ENCODE data around the gene SLC25A17.
"Not testable (repeated sequence)": the region's sequence is repeated elsewhere in the genome, so short reads cannot be mapped to it uniquely, and the experiment has no call there.

SLC25A17 gene

DNA sequence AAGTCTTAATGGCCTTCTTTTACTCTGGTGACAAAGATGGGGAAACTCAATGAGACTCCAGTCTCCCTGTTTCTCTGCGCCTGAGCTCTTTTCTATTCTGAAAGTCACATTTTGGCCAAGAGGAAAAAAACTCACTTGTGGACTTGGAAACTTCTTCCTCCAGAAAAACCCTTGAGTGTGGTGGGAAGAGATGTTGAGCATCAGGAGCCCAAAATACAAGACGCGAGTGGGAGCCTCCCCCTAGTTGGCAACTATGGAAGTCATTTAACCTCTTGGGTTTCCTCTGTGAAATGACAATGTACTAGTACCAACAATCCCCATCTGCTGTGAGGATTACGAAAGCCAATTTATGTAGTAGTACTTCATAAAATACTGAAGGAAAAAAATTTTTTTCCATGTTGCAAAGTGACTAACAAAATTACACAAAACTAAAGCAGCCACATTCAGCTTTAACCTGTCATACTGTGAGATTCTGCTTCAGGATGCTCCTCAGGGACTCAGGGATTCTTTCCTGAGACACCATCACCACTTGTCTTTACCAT is 524 bp upstream of the SLC25A17 start:
- no peak for DNase-seq (ENCODE audit: low read depth in 2 of 2)

- DNase-seq (ENCODE audit: low read depth in 2 of 2) = no peak
Observed at GRCh38 chr22:40818192-40818746, 877 bp downstream of the SLC25A17 start.

DNA sequence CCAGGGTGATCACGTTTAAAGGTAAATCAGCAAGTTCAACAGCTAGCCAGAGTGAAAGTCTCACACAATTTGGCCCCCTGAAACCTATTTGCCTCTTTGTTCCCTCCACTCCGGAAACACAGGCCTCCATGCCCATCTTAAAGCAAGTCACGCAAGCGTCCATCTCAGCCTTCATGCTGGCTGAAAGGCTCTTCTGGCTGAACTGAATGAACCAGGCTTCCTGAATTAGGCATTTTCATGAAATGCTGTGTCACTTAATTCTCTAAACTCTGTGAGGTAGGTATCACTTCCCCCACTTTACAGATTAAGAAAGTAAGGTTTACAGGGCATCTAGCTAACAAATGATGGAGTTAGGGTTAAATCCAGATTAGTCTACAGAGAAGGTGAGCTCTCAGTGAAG is 1.4 kb downstream of the SLC25A17 start:
- no peak for DNase-seq (ENCODE audit: low read depth in 2 of 2)

GRCh38 chr22:40813912-40814315 is 5.2 kb downstream of the SLC25A17 start:
- DNase-seq (ENCODE audit: low read depth in 2 of 2) = no peak

DNA sequence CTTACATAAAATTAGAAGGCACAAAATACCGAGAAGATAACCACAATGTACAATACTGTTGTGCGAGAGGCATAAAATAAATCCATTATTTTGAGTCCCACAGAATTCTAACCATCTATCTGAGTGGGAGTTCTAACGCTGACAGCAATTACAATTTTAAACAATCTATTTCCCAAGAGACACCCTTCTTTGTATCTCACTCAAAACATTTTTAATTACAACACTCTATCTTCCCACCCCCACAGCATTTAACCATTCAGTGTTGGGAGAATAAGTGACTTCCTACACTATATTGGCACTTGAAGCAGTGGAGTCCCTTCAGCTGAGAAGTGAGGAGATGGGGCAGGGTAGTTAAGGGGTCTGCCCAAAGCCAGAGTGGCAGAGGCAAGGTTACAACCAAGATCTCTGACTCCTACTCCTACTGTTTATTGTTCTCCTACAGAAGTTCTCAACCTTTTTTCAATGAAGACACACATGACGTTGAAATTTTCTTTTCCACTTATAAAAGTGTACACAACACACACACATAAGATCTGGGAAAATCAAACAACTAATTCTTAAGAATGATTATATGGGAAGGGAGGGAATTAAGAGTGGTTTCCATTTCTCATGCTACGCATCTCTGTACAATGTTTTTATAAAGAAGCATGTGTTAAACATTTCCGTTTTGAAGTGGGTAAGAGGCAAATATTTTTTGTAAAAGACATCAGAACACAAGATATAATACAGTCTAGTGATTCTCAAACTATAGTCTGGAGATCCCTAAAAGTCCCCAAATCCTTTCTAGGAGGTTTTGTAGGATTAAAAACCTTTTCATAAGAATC is 10.9 kb downstream of the SLC25A17 start:
- DNase-seq (ENCODE audit: low read depth in 2 of 2) = no peak

DNA sequence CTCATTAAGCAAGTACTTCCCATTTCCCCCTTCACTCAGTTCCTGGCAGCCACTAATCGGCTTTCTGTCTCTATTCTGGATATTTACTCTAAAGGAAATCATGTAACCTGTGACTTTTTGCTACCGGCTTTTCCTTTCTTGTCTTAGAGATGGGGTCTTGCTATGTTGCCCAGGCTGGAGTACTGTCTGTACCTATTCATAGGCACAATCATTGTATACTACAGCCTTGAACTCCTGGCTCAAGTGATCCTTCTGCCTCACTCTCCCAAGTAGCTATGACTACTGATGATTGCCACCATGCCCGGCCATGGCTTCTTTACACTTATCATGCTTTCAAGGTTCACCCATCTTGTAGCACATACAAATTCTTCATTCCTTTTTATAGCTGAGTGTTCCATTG is 12.4 kb downstream of the SLC25A17 start:
- DNase-seq (ENCODE audit: low read depth in 2 of 2) = no peak

DNA sequence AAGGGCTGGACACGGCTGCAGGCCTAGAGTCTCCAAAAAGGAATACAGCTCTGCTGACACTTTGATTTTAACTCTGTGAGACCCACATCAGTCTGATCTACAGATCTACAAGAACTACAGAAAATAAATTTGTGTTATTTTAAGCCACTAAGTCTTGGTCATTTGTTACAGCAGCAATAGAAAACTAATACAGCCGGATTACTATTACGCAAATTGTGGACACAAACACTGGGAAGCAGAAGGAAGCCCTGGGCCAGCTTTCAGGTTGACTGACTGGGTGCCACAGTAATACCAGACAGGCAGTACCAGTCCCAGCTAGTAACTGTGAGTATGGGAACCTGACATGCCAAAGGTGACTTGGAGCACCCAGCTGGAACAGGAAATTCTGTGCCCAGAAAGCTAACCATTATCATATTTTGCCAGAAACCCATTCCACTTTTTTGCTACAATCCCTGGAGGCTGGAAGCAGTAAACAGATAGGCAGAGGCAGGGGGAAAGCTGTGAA is 13.4 kb downstream of the SLC25A17 start:
- no peak for DNase-seq (ENCODE audit: low read depth in 2 of 2)

- no peak for DNase-seq (ENCODE audit: low read depth in 2 of 2)
Observed at GRCh38 chr22:40805239-40805638, 13.9 kb downstream of the SLC25A17 start.

DNA sequence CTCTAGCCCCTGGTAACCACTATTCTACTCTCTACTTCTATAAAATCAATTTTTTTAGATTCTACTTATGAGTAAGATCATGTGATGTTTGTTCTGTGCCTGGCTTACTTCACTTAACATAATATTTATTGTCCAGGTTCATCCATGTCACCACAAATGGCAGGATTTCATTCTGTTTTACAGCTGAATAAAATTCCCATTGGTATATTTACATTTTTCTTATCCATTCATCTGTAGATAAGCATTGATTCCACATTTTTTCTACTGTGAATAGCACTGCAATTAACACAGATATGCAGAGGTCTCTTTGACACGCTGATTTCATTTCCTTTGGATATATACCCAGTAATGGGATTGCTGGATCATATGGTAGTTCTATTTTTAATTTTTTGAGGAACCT is 15.8 kb downstream of the SLC25A17 start:
- DNase-seq (ENCODE audit: low read depth in 2 of 2) = no peak

GRCh38 chr22:40799008-40799407 is 20.1 kb downstream of the SLC25A17 start:
- DNase-seq (ENCODE audit: low read depth in 2 of 2) = no peak

DNA sequence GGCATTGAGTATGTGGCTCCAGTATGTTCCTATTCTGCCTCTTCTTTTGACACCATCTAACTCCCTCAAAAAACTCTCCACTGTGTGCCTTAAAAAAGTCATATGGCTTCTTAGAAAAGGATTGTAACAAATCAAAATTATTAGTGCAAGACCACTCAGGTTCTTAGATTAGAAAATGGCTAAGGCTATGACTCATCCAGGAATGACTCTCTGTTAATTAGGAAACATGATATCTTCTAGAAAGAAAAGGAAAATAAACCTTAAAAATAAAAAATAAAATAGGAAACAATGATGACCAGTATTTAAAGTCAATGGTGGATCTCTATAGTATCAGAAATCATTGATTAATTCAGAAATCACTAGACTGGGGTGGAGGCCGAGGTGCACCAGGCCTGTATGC is 21.7 kb downstream of the SLC25A17 start:
- DNase-seq (ENCODE audit: low read depth in 2 of 2) = no peak

DNA sequence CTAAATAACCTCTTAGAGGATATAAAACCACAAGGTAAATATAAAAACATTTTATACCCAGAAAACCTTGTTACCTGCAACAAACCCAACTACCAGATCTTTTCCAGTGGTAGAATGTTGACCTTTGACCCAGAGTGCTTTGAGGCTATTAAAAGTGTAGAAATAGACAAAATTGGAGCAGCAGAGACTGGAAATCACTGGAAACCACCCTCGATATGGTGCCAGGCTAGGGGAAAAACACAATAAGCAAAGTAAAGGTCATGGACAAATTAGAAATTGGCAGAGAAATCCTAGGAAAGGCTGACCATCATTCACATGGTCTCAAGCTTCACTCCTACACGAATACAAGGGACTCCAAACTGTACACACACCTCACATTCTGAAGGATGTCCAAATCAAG is 26.7 kb downstream of the SLC25A17 start:
- no peak for DNase-seq (ENCODE audit: low read depth in 2 of 2)

DNA sequence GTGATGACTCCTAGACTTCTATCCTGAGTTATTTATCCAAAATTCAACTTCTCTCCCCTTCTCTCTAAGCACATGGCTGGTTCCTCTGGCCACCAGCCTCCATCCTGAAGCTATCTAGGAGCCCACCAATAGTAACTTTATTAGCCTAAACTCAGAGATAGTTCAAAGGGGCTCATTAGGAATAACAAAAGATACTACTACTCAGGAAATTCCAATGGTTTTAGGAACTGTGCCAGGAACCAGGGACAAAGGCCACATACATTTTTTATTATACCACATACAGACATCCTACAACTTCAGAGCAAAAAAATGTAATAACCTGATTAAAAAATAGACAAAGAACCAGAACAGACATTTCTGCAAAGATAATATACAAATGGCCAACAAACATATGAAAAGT is 27.9 kb downstream of the SLC25A17 start:
- DNase-seq (ENCODE audit: low read depth in 2 of 2) = no peak

GRCh38 chr22:40789131-40789530 is 30.0 kb downstream of the SLC25A17 start:
- DNase-seq (ENCODE audit: low read depth in 2 of 2) = no peak

DNA sequence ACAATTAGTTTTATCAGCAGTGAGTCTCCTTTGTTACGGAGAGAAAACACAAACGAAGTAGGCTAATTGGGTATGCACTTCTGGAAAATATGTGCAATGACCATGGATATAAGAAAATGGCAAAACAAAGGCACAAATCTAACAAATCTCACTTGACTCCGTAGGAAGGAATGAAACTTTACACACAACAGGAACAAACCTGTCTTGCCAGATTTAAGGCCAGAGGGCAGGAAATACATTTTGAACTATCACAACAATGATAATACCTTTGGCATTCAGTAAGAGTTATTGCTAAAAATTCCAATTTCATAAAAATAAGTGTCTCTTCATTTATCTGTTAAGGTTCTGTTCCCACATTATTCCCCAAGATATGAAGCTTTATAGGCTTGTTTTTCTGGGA is 36.6 kb downstream of the SLC25A17 start:
- DNase-seq (ENCODE audit: low read depth in 2 of 2) = no peak

- not testable (repeated sequence) for DNase-seq (ENCODE audit: low read depth in 2 of 2)
Observed at GRCh38 chr22:40781749-40782148, 37.4 kb downstream of the SLC25A17 start.

GRCh38 chr22:40769761-40770160 is 49.4 kb downstream of the SLC25A17 start:
- DNase-seq (ENCODE audit: low read depth in 2 of 2) = no peak

DNA sequence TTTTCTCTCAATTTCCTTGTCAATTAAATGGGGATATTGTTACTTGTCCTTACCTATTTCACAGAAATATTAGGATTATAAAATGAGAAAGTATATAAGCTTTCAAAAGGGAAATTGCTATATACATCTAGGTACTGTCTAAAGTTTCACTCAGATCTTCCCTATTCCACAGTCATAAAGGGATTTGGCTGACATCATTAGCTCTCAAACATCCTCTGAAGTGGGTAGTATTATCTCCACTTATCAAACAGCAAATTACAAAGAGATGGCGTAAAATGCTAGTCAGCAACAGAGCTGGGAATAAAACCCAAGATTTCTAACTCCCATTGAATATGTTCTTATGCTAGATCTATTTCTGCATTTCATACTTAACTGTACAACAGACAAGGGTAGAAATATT is 50.9 kb downstream of the SLC25A17 start:
- DNase-seq (ENCODE audit: low read depth in 2 of 2) = no peak

GRCh38 chr22:40766956-40767355 is 52.2 kb downstream of the SLC25A17 start:
- DNase-seq (ENCODE audit: low read depth in 2 of 2) = no peak

GRCh38 chr22:40764763-40765441 is 54.2 kb downstream of the SLC25A17 start:
- DNase-seq (ENCODE audit: low read depth in 2 of 2) = no peak

GRCh38 chr22:40759294-40759840 is 59.8 kb downstream of the SLC25A17 start:
- DNase-seq (ENCODE audit: low read depth in 2 of 2) = no peak

- not testable (repeated sequence) for DNase-seq (ENCODE audit: low read depth in 2 of 2)
Observed at GRCh38 chr22:40758851-40759250, 60.3 kb downstream of the SLC25A17 start.
